Panc1 (cell line): ENCODE results near the gene PAGR1. TPM values are rescaled to one million over a fixed set of nuclear protein-coding genes. Genes with fewer than 3 reads are reported as not detected.

Experiments
- ATAC-seq: fragments of 200-7000 bp; cut with Tn5 transposase; 2 replicates; pipeline ENCODE4 v1.9.1; 2020; ENCODE audit warnings: mild to moderate bottlenecking, moderate library complexity
- BruUV-seq: library from RNA; stranded (reverse); fragments of 400-500 nt; replicated peaks from 2 replicates; lab custom pipeline; 2021; lab: Mats Ljungman, UMichigan
- CTCF ChIA-PET: fragments of 300-600 bp; sonication (Branson Sonifier 250); formaldehyde crosslinking; loops from one replicate; lab custom pipeline; 2022; ENCODE audit warnings: antibody characterized with exemption; lab: Charles Lee
- POLR2A ChIA-PET: fragments of 300-600 bp; sonication (Branson Sonifier 250); formaldehyde crosslinking; loops from one replicate; lab custom pipeline; 2022; ENCODE audit warnings: antibody characterized with exemption; lab: Charles Lee
- DNase-seq: peaks from one replicate; pipeline ENCODE4 v3.0.0-alpha.2; 2010; ENCODE audit warnings: low read depth, low spot score
- H3K27ac ChIP-seq: 2 replicates; pipeline ENCODE4 v1.5.1; 2011; ENCODE audit warnings: mild to moderate bottlenecking, low read length, inconsistent platforms
- H3K27me3 ChIP-seq: fragments of 200-500 bp; sonication (Bioruptor generic); 2 replicates; pipeline ENCODE4 v1.6.0; 2014; ENCODE audit warnings: low read length, inconsistent platforms; ENCODE audit not compliant: control insufficient read depth, insufficient read depth
- H3K36me3 ChIP-seq: fragments of 200-500 bp; sonication (Bioruptor generic); 2 replicates; pipeline ENCODE4 v1.5.1; 2014; ENCODE audit warnings: inconsistent platforms, mild to moderate bottlenecking, low read length, moderate library complexity; ENCODE audit not compliant: control insufficient read depth, insufficient read depth
- H3K4me1 ChIP-seq: 2 replicates; pipeline ENCODE4 v1.5.1; 2011; ENCODE audit warnings: inconsistent platforms, mild to moderate bottlenecking, low read length, moderate library complexity; ENCODE audit not compliant: control insufficient read depth, insufficient read depth
- H3K4me3 ChIP-seq, 2 experiments: 2 replicates each; pipeline ENCODE4 v1.5.1; 2011 to 2012; ENCODE audit warnings: low read depth in 2 of 2, low read length in 2 of 2, mild to moderate bottlenecking in 2 of 2, inconsistent platforms in 1 of 2, moderate library complexity in 1 of 2
- H3K9me3 ChIP-seq: fragments of 200-500 bp; sonication (Bioruptor generic); 2 replicates; pipeline ENCODE4 v1.5.1; 2014; ENCODE audit warnings: low read depth, mild to moderate bottlenecking, inconsistent platforms, low read length, moderate library complexity; ENCODE audit not compliant: control insufficient read depth, insufficient read depth
- POLR2AphosphoS5 ChIP-seq: IDR thresholded peaks from 2 replicates; pipeline ENCODE4 v1.6.1; 2012; ENCODE audit warnings: mild to moderate bottlenecking, low read depth, low read length, moderate library complexity
- SIN3A ChIP-seq: IDR thresholded peaks from 2 replicates; pipeline ENCODE4 v1.6.1; 2012; ENCODE audit warnings: low read depth, mild to moderate bottlenecking, low read length, moderate library complexity, borderline replicate concordance; ENCODE audit not compliant: insufficient read depth
- TCF7L2 ChIP-seq: IDR thresholded peaks from 2 replicates; pipeline ENCODE4 v1.6.1; 2011; ENCODE audit warnings: mild to moderate bottlenecking, low read depth, low read length, inconsistent platforms
- in situ Hi-C: cut with HindIII; loops from 2 replicates; pipeline ENCODE4 v1.10.0; 2016; ENCODE audit warnings: low sequenced_read_pairs, low pct_unique_long_range_greater_than_20kb
- intact Hi-C: fragments of 100-400 bp; cut with micrococcal nuclease; formaldehyde crosslinking; loops from one replicate; pipeline ENCODE4 v1.10.0; 2022; ENCODE audit not compliant: unreplicated experiment
- total RNA-seq: library from RNA; stranded (reverse); gene quantifications from one replicate; pipeline ENCODE4 v1.2.1, GENCODE V29; 2021; ENCODE audit not compliant: unreplicated experiment
- TF ChIP-seq, protein P1 (sequence below), 2 experiments: IDR thresholded peaks; 2 replicates each; pipeline ENCODE4 v1.6.1; 2011 to 2012; ENCODE audit warnings: low read depth in 2 of 2, control low read depth in 1 of 2, low read length in 1 of 2, mild to moderate bottlenecking in 1 of 2, moderate library complexity in 1 of 2; ENCODE audit not compliant: insufficient read depth in 1 of 2
- TF ChIP-seq, protein P2 (sequence below): fragments of 450-650 bp; IDR thresholded peaks from 2 replicates; pipeline ENCODE4 v1.5.1; 2017; ENCODE audit warnings: mild to moderate bottlenecking

The PAGR1 gene
- total RNA-seq, 1 experiment from 2014 or later, result 42.5 TPM

DNA sequence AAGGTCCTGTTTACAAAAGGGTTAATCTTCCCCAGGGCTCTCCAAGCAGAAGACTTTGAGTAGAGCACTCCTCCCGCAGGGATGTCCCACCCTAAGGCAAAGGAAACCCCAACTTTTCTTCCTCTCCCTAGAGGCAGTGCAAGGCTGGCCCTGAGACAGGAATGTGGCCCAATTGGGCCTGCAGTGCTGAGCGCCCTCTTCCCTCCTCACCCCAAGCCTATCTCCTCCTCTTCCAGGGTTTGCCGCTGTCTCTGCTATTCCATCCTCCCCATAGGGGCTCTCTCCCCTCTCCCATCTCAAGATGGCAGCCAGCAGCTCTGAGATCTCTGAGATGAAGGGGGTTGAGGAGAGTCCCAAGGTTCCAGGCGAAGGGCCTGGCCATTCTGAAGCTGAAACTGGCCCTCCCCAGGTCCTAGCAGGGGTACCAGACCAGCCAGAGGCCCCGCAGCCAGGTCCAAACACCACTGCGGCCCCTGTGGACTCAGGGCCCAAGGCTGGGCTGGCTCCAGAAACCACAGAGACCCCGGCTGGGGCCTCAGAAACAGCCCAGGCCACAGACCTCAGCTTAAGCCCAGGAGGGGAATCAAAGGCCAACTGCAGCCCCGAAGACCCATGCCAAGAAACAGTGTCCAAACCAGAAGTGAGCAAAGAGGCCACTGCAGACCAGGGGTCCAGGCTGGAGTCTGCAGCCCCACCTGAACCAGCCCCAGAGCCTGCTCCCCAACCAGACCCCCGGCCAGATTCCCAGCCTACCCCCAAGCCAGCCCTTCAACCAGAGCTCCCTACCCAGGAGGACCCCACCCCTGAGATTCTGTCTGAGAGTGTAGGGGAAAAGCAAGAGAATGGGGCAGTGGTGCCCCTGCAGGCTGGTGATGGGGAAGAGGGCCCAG is 3.0 kb upstream of the PAGR1 start:
- DNase-seq (no peak), ATAC-seq (no peak)
- TF ChIP-seq SIN3A (no peak), POLR2AphosphoS5 (no peak), TCF7L2 (no peak)
- TF ChIP-seq, protein P1, sequence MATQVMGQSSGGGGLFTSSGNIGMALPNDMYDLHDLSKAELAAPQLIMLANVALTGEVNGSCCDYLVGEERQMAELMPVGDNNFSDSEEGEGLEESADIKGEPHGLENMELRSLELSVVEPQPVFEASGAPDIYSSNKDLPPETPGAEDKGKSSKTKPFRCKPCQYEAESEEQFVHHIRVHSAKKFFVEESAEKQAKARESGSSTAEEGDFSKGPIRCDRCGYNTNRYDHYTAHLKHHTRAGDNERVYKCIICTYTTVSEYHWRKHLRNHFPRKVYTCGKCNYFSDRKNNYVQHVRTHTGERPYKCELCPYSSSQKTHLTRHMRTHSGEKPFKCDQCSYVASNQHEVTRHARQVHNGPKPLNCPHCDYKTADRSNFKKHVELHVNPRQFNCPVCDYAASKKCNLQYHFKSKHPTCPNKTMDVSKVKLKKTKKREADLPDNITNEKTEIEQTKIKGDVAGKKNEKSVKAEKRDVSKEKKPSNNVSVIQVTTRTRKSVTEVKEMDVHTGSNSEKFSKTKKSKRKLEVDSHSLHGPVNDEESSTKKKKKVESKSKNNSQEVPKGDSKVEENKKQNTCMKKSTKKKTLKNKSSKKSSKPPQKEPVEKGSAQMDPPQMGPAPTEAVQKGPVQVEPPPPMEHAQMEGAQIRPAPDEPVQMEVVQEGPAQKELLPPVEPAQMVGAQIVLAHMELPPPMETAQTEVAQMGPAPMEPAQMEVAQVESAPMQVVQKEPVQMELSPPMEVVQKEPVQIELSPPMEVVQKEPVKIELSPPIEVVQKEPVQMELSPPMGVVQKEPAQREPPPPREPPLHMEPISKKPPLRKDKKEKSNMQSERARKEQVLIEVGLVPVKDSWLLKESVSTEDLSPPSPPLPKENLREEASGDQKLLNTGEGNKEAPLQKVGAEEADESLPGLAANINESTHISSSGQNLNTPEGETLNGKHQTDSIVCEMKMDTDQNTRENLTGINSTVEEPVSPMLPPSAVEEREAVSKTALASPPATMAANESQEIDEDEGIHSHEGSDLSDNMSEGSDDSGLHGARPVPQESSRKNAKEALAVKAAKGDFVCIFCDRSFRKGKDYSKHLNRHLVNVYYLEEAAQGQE (IDR thresholded peaks at IDR 0.05; ENCODE audit: insufficient read depth in 1 of 2, low read depth in 2 of 2, low read length in 1 of 2), result no peak
- TF ChIP-seq, protein P2, sequence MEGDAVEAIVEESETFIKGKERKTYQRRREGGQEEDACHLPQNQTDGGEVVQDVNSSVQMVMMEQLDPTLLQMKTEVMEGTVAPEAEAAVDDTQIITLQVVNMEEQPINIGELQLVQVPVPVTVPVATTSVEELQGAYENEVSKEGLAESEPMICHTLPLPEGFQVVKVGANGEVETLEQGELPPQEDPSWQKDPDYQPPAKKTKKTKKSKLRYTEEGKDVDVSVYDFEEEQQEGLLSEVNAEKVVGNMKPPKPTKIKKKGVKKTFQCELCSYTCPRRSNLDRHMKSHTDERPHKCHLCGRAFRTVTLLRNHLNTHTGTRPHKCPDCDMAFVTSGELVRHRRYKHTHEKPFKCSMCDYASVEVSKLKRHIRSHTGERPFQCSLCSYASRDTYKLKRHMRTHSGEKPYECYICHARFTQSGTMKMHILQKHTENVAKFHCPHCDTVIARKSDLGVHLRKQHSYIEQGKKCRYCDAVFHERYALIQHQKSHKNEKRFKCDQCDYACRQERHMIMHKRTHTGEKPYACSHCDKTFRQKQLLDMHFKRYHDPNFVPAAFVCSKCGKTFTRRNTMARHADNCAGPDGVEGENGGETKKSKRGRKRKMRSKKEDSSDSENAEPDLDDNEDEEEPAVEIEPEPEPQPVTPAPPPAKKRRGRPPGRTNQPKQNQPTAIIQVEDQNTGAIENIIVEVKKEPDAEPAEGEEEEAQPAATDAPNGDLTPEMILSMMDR, result no peak
- Histone ChIP-seq H3K4me1 (peaks cover 40% of the 10 kb centered on the region), H3K4me3 (peak overlapping the region; percentile 83 to 89), H3K27ac (peak overlapping the region; percentile 76), H3K9me3 (no peaks in the 10 kb centered on the region), H3K27me3 (no peaks in the 10 kb centered on the region), H3K36me3 (peaks cover 6% of the 10 kb centered on the region; the same call in 1 of the 2 replicates)
- POLR2A ChIA-PET, result interaction anchor here (0.6 kb wide), 1 partner anchor 121 kb away, joined by 4 read pairs; no protein-coding TSS in a partner anchor
- CTCF ChIA-PET, result no interaction called here
- in situ Hi-C loops, result no loop called here
- no TSS peak for BruUV-seq
- intact Hi-C loops, result loop anchor here (10.0 kb wide), 1 partner anchor 118 kb away; no protein-coding TSS in a partner anchor

DNA sequence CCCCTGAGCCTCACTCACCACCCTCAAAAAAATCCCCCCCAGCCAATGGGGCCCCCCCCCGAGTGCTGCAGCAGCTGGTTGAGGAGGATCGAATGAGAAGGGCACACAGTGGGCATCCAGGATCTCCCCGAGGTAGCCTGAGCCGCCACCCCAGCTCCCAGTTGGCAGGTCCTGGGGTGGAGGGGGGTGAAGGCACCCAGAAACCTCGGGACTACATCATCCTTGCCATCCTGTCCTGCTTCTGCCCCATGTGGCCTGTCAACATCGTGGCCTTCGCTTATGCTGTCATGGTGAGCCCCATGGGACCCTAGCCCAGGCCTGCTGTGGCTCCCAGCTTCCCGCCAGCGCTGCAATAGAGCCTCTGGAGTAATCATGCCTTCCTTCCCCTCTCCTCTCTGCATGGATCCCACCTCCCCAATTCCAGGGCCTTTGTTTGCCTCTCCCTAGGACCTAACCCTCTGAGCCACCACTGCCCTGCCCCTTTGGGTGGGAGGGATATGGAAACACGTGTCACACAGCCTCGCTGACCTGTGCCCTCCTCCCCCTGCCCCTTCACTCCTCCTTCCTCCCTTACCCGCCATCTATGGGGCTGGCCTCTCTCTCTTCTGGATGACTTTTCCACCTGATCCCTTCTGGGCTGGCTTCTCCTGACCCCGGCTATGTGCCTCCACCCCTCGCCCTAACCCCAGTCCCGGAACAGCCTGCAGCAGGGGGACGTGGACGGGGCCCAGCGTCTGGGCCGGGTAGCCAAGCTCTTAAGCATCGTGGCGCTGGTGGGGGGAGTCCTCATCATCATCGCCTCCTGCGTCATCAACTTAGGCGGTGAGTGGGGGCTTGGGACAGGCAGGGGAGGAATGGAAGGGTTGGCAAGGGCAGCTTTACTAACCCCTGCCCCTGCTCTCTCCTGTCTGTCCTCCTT is 2.0 kb upstream of the PAGR1 start:
- Histone ChIP-seq H3K4me1 (peaks cover 49% of the 10 kb centered on the region), H3K9me3 (no peaks in the 10 kb centered on the region), H3K27me3 (no peaks in the 10 kb centered on the region), H3K36me3 (peaks cover 5% of the 10 kb centered on the region), H3K27ac (peak overlapping the region; percentile 97), H3K4me3 (no peak overlapping the region)
- in situ Hi-C loops (no loop called here), intact Hi-C loops (loop anchor here (10.0 kb wide), 1 partner anchor 119 kb away; no protein-coding TSS in a partner anchor)
- CTCF ChIA-PET, result no interaction called here
- ATAC-seq (no peak), DNase-seq (no peak)
- TF ChIP-seq SIN3A (no peak), TCF7L2 (no peak), POLR2AphosphoS5 (no peak)
- TF ChIP-seq, protein P1 (IDR thresholded peaks at IDR 0.05; ENCODE audit: insufficient read depth in 1 of 2, low read depth in 2 of 2, low read length in 1 of 2), result no peak
- TF ChIP-seq, protein P2, result no peak
- POLR2A ChIA-PET, result interaction anchor here (0.5 kb wide), 1 partner anchor 202 kb away, joined by 19 read pairs; no protein-coding TSS in a partner anchor
- no TSS peak for BruUV-seq
